NT2/D1 (cell line): Measurements from ENCODE around the gene DUSP7.

ENCODE experiments used
- SUZ12 ChIP-seq: IDR thresholded peaks from 2 replicates; pipeline ENCODE4 v1.6.1; 2011; ENCODE audit not compliant: insufficient read length, insufficient read depth; ENCODE audit errors: extremely low read depth
- YY1 ChIP-seq: IDR thresholded peaks from 2 replicates; pipeline ENCODE4 v1.6.1; 2011; ENCODE audit not compliant: insufficient read length, insufficient read depth
- ZNF274 ChIP-seq: IDR thresholded peaks from 2 replicates; pipeline ENCODE4 v1.6.1; 2011; ENCODE audit warnings: mild to moderate bottlenecking, low read depth, low read length

GRCh38 chr3:52086461-52086860 is 30.1 kb upstream of the DUSP7 start:
- TF ChIP-seq ZNF274 (no peak), SUZ12 (no peak), YY1 (no peak)
